GM19328 (cell line): ENCODE results near the gene ZSWIM6.

Experiments
- ATAC-seq: cut with Tn5 transposase; IDR thresholded peaks from one replicate; pipeline ENCODE4 v1.9.1; 2021; ENCODE audit warnings: mild to moderate bottlenecking, moderate library complexity; ENCODE audit not compliant: unreplicated experiment

Gene ZSWIM6

GRCh38 chr5:61582205-61582820 is 250.3 kb downstream of the ZSWIM6 start:
- ATAC-seq, result no peak

- ATAC-seq, result no peak
These were observed 250.8 kb downstream of the ZSWIM6 start for GRCh38 chr5:61582887-61583286.

GRCh38 chr5:61586096-61587084 is 254.3 kb downstream of the ZSWIM6 start:
- ATAC-seq, result no peak

- no peak for ATAC-seq
These were observed 255.1 kb downstream of the ZSWIM6 start for GRCh38 chr5:61587125-61587524.

- ATAC-seq, result no peak
These were observed 256.2 kb downstream of the ZSWIM6 start for GRCh38 chr5:61588216-61588615.

GRCh38 chr5:61589946-61590345 is 257.9 kb downstream of the ZSWIM6 start:
- ATAC-seq, result no peak

- no peak for ATAC-seq
These were observed 258.4 kb downstream of the ZSWIM6 start for GRCh38 chr5:61590473-61590872.

GRCh38 chr5:61591859-61592258 is 259.8 kb downstream of the ZSWIM6 start:
- ATAC-seq, result no peak

- ATAC-seq, result no peak
These were observed 263.4 kb downstream of the ZSWIM6 start for GRCh38 chr5:61595426-61595825.
